ENCODE measurements around the gene CSTF1.
"Not testable (repeated sequence)": the region's sequence is repeated elsewhere in the genome, so short reads cannot be mapped to it uniquely, and the experiment has no call there.

CSTF1 gene

DNA sequence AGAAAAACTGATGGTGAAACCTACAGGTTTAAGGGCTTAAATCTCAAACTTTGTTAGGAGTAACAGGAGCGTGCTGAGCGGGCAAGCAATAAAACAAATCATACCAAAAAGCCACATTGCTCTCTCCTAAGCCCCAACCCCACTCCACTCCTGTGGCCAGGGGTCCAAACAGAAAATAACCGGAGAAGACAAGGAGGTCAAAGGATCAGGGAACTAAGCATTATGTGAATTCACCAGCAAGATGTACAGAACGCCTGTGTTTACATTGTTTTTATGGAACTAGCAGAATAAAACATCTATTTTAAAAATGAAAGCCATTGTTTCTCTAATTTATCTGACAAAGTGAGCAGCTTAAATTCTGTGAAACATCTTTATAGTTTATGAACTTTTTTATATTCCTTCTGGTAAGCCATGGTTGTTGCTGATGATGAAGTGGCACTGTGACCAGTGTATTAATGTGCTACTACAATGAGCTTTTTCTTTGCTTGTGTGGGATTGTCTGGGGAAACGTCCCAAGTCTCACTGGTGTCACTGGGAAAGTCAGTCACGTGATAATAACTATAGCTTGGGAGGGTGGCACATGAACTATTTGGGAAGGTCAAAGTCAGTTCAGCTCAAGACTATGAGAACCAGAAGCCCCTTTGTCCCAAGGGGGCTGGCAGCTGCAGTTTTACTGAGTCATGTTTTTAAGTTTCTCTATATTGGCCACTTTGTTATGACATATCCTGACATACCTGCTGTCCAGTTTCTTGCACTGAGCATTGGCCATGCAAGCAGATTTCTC, 23.9 kb upstream of the CSTF1 start:
- DNase-seq (ENCODE audit: low read depth in 3 of 3, low spot score in 1 of 3) = no peak

DNA sequence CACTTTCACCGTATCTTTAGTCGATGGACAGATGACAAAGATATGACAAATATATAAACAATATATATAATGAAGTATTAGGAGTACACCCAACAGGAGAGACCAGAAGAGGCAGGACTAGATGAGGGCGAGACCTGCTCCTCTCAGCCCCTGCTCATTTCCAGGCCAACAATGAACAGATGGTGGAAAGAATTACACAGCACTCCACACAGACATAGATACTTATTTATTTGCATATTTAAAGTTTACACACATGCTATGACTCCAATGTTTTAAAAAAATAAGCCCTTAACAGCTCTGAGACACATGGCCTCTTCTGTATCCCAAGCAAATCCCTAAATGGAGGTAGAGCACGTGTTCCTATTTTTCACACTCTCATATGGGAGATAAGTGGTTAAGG, 23.3 kb upstream of the CSTF1 start:
- no peak for DNase-seq (ENCODE audit: low read depth in 3 of 3, low spot score in 1 of 3)

DNA sequence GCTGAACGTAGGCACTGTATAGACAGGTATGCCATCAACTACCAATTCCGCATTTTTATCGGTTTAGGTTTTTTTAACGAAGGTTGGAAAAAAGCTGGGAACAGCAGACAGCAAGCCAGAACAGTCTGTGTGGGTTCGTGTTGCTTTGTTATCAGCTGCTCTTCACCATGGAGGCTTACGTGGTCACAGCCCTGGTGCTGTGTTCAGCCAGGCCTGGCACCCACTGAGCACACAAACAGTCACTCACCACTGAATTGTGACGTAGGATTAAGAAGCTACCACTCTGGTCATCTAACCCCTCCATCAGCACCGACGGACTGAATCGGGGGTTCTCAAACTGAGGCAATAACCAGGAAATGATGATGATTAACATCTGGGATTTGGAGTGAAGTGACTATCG, 20.5 kb upstream of the CSTF1 start:
- no peak for DNase-seq (ENCODE audit: low read depth in 3 of 3, low spot score in 1 of 3)

DNA sequence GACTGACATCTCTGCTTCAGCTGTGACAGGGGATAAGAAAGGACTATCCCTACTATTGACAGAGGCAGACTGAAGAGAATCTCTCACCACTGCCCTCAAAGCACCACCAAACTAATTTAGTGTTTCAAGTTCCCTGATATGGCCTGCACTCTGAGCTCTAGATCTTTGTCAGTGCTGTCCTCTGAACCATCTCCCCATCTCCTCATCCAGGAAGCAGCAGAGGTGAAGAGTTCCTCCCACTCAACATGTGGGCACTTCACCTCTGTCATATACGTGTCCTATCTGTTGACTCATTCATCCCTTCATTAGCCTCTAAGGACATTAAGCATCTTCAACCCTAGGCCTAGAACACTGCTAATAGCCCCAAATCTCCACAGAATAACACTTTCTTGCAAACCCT, 19.6 kb upstream of the CSTF1 start:
- DNase-seq (ENCODE audit: low read depth in 3 of 3, low spot score in 1 of 3) = no peak

DNA sequence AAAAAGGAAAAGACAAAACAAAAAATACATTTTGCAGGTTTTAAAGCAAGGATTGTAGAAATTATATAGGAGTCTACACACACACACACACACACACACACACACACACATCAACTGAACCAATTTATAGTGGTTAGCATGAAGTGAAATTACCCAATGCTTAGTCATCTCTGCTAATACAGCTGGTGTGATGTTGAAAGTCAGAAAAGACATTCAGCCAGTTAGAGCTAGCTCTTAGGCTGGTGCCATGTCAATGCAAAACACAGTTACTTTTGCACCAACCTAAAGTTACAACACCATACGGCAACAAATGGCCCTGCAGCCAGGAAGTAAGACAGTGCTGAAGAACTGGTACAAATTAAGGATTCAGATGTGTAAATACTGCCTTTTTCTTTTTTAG, 18.5 kb upstream of the CSTF1 start:
- DNase-seq (ENCODE audit: low read depth in 3 of 3, low spot score in 1 of 3) = no peak

DNA sequence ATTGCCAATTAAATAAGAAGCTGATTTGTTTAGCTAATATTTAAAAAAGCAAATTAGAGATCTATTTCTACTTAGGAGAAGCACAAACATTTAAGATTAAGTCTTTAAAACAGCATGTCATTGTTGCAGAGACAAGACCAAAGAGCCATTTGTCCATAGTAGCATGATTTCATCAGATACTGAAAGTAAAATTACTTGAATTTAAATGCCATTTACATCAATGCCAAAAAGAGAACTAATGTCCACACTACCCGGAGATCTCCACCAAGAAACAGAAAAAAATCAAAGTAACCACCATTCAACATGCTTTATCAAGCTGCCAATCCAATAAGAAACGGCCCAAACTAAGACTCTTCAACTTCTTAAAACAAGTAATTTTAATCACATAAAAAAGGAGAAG, 16.1 kb upstream of the CSTF1 start:
- DNase-seq (ENCODE audit: low read depth in 3 of 3, low spot score in 1 of 3) = no peak

DNA sequence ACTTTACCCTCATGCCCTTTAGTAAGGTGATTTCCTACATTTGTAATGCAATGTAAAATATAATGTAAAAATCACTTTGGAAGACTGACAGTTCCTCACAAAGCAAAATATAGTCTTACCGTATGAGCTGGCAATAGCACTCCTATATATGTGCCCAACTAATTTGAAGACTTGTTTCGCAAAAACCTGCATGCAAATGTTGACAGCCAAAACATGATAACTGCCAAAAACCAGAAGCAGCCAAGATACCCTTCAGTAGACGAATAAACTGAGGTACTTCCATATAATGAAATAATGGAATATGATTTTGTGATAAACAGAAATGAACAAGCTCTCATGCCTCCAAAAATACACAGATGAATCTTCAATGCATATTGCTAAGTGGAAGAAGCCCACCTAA, 14.1 kb upstream of the CSTF1 start:
- DNase-seq (ENCODE audit: low read depth in 3 of 3, low spot score in 1 of 3) = no peak

DNA sequence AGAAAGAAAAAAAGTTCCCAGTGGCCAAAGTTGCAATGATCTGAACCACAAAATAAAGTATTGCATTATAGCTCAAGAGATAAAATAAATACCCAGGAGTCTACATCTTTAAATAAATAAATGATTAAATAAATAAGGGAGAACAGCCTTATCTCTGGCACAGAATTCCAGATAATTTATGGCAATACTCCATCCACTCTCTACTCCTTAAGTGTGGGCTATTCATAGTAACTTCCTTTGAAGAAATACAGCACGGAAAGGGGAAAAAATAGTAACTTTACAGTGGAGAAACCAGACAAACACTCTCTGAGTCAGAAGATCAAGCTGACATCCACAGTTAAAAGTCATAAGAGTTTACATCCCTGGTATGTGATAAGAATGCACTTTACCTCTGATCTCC, 12.1 kb upstream of the CSTF1 start:
- no peak for DNase-seq (ENCODE audit: low read depth in 3 of 3, low spot score in 1 of 3)

DNA sequence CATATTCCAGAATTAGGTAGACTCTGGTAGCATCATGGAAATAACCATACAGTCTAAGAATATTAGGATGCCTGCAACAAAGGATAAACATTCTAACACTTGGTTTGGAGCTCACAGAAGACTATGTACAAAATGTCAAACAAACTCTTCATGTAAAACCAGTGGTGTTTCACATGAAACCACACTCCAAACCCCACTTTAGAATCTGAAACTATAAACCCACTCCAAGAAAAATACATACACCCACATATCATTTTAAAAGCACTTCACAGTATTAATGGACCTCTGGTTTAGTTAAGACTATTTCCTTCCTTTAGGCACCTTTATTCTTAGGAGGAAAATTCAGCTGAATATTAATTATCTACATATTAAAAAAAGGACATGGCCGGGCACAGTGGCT, 10.9 kb upstream of the CSTF1 start:
- no peak for DNase-seq (ENCODE audit: low read depth in 3 of 3, low spot score in 1 of 3)

DNA sequence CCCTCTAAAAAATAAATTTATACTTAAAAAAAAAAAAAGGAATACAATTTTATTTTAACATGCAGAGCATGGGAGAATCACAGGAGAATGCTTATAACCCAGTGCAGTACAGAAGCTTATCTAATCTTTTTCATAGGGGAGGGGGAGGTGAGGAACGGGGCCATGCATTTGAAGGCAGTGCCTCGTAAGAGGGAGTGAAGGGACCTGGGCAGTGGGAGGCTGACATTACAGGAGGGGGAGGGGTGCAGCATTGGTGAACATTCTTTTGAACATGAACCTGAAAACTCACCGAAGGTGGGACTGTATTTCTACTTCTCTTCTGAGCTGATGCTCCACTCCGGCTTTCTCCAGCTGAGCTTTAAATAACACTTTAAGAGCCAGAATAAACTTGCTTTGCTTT, 9.7 kb upstream of the CSTF1 start:
- DNase-seq (ENCODE audit: low read depth in 3 of 3, low spot score in 1 of 3) = no peak

DNA sequence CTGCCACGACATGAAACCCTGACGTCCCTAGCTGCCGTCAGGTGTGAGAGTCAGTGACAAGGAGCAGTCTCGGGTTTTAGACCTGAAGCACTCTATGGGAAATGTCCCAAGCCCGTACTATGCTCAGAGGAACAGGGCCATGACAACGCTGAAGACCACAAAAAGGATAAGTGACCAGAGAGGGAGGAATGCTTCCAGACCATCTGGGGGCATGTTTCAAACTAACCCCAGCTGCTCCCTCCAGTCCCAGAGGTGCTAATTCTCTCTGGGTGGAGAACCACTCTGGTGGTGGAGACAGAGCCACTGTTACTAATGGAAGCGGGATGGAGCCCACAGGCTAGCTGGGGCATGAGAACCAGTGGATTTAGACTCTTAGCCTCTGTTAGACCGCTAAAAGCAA, 9.1 kb upstream of the CSTF1 start:
- no peak for DNase-seq (ENCODE audit: low read depth in 3 of 3, low spot score in 1 of 3)

DNA sequence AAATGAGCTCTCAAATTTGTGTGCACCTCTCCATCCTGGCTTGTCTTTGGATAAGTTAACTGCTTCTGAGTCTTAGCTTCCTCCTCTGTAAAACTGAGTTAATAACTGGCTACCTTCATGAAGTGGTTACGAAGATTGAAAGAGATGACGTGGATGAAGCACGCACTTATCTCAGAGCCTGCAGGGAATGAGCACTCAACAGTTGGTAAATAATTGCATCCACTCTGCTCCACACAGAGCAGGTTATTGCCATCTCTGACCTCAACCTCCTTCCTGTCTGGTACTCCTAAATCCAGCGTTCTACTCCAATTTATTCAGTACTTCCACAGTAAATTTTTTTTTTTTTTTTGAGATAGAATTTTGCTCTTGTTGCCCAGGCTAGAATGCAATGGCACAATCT, 7.3 kb upstream of the CSTF1 start:
- DNase-seq (ENCODE audit: low read depth in 3 of 3, low spot score in 1 of 3) = no peak

DNA sequence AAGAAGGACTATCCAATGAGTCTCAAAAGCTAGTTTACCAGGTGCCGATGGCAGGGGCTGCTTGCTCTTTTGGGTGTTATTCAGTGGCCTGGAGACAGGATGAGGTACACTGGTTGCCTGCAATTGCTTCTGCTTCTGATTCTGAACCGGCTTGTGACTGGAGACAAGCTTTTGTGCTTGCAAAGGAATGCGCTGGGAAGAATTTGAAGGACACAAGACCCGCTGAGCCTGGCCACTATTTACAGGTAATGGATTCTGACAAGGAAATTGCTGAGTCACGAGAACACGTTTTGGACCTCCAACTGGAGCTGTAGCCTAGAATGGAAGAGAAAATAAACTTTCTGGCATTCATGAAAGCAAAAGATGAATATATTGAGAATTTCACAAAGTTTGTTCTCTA, 6.2 kb upstream of the CSTF1 start:
- no peak for DNase-seq (ENCODE audit: low read depth in 3 of 3, low spot score in 1 of 3)

DNA sequence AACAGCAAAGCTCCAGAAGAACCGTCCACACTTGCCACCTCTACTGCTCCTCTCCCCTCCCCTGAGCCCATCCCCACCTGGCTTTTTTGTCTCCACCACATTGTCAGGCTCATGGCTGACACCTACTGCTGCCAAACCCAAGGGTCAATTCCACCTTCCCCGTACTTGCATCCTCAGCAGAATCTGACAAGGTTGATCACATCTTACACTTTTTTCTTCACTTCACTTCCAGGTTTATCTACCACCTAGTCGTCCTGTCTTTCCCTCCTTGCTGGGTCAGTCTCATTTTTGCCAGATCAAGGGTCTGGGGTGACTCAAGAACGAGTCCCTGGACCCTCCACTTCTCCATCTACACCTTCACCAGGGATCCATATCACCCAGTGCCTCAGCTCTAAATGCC, 3.6 kb upstream of the CSTF1 start:
- no peak for DNase-seq (ENCODE audit: low read depth in 3 of 3, low spot score in 1 of 3)

DNA sequence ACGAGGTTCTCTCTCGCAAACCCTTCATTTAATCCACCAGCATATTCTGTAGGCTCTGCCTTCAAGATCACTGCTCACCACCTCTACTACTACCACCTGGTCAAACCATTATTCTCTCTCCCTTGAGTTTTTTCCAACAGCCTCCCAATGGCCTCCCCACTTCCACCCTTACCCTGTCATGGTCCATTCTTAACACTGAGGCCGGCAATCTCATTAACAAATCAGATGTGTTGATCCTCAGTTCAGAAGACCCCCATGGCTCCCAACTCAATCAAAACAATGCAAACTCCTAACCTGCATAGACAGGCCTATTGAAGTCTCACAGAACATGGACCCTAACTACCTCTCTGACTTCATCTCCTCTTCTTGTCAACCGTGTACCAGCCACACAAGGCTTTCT, 2.6 kb upstream of the CSTF1 start:
- no peak for DNase-seq (ENCODE audit: low read depth in 3 of 3, low spot score in 1 of 3)

DNA sequence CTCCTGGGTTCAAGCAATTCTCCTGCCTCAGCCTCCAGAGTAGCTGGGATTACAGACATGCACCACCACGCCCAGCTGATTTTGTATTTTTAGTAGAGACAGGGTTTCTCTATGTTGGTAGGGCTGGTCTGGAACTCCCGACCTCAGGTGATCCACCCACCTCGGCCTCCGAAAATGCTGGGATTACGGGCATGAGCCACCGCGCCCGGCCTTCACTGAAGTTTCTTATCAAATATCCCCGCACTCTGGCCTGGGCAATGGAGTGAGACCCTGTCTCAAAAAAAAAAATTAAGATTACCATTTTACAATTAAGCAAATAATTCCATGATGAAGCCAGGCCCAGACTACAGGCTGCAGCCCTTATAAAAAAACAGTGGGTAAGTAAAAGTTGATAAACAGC, 2.0 kb upstream of the CSTF1 start:
- not testable (repeated sequence) for DNase-seq (ENCODE audit: low read depth in 3 of 3, low spot score in 1 of 3)

DNA sequence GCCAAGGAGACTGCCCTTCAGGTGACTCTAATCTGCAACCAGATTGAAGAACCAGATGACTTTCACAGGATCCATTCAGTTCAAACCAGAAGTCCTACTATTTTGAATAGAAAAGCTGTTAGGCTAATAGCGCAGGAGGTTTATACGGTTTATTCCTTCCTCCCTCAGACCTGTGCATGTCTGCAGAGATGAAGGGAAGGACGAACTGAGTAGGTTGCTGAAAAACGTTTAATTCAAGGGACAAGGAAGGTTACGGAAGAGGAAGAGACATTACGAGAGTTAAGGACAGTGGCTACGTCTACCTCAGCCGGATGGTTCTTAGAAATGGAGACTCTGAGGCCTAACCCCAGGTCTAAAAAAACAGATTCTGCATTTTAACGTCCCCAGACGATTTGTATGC, 1.4 kb upstream of the CSTF1 start:
- no peak for DNase-seq (ENCODE audit: low read depth in 3 of 3, low spot score in 1 of 3)

DNA sequence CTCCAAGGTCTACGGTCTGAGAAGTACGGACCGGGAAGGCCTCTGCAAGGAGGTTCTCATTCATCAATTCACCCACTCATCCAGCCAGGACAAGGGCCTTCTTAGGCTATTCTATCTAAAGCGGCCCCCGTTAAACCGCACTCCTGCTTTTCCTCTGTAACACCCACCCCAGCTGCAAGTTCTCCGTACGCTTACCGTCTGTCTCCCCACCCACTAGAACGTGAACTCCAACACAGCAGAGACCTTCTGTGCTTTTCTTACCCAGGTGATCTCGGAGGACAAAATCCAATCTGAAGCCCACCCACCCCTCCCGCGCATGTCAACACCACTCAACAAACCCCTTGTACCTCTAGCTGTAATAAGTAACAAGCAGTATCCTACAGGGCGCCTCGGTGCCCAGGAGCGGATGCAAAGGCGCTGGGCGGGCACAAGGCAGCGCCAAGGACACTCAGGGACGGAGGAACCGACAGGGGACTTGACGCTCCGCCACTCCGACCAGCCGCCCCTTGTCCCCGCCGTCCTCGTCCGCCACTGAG, 781 bp upstream of the CSTF1 start:
- no peak for DNase-seq (ENCODE audit: low read depth in 3 of 3, low spot score in 1 of 3)

DNA sequence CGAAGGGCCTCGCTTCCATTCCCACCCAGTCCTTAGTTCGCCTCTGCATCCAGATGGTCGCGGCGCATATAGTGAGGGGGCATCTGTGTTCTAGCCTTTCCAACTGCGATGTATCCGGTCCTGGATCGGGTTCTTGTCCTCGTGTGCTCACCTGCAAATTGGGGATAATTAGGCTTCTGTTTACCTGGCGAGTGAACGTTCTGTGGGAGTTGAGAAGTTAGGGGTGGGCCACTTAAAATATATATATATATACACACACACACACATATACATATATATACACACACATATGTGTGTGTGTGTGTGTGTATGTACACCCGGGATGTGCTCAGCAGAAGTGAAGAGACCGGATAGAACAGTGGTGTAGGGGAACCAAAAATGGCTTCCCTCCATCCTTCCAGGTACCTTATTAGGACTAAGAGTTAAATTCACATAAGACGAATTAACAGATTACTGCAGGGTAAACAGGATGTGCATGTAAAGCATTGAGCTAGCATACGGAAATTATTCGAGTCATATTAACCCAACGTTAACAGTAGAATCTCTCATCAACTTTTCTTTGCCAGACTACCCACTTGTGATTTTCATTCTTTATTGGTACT, 537 bp downstream of the CSTF1 start:
- no peak for DNase-seq (ENCODE audit: low read depth in 3 of 3, low spot score in 1 of 3)

DNA sequence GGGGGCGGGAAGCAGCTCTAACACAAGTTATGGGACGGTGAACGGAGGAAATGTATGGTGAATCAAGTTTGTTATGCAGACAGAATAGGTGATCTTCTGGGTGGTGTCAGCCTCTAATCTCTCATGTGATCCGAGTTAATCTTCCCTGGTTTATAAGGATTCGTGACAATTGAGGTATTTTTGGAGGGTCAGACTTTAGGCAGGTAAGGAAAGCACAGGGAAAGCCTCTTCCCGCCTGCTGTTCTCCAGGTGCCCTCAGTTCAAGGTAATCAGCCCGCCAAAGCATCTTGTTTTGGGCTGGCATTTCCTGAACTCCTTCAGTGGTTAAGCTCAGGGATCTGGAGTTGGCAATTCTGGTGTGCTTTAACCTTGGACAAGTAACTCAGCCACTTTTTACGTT, 1.2 kb downstream of the CSTF1 start:
- DNase-seq (ENCODE audit: low read depth in 3 of 3, low spot score in 1 of 3) = no peak

DNA sequence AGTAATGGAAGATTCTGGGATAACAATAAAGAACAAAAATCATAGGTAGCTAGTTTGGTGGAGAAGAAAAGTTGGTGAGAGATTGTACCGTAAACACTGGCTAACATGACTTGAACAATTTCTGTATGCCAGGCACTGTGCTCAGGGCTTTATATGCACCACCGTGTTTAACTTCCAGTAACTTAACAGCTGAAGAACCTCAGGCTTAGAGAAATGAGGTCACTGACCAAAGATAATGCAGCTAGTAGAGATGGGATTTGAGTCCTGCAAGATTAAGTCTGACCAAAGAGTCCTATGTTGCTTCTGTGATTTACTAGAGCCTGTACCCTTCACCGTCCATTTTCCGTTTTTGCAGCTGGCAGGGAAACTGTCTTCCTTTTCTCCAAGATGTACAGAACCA, 2.7 kb downstream of the CSTF1 start:
- no peak for DNase-seq (ENCODE audit: low read depth in 3 of 3, low spot score in 1 of 3)

DNA sequence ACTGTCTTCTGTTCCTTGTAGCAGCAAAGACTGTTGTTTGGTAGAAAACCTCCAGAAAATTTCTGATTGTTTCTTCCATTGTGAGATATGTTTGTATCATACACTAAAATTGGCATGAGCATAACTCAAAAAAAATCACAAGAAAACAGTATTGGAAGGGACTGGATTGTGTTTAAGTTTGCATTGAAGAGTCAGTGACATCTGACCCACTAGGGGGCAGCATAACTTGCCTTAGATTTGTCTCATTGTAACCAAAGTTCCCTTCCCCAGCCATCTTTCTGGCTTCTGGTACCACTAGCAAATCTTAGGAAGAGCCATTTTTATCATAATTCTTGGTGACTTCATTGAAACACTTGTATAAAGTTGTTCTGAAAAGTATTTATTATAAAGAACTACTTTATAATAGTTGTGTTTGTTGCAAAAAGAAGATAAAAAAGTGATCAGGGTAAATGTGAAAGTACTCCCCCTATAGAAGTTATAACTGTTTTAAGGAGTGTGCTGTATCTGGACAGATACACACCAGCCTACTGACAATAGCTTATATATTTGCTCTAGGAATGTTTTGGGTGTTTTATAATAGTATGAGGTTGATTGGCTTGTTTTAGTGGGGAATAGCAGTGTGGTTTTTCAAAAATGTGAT, 7.7 kb downstream of the CSTF1 start:
- peak in 2 of 3 donors; percentile 35 to 40 for DNase-seq (ENCODE audit: low read depth in 3 of 3, low spot score in 1 of 3)
